ENCODE measurements around the gene LRG1.

Gene LRG1

DNA sequence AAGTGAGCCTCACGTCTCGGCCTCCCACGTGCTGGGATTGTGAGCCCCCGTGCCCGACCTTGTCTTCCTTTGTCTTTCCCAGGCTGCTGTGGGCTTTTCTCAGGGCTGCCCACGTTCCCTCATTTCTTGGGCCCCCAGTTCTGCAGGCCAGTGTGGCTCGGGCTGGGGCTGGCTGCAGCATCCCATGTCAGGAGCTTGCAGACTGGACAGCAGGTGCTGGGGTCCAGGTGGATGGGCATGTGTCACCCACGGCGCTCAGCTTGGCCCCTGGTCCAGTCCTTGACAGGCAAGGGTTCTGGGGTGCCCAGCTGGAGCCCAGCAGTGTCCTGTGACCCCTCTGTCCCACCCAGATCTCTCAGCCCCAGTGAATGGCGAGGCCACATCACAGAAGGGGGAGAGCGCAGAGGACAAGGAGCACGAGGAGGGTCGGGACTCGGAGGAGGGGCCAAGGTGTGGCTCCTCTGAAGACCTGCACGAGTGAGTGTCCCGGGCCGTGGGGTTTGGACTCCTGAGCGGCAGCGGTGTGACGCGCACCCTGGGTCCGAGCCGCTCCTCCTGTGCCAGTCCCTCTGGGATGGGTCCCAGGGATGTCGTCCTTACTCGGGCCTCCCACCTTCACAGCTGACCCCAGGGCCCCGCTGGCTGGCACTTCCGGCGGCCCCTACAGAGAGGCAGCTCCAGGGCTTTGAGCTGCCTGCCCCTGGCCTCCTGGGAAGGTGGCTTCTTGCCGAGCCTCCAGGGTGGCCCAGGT, 38.8 kb downstream of the LRG1 start:
- no peak for TF ChIP-seq FOXP2 (optimal IDR thresholded peaks at IDR 0.05; ENCODE audit: borderline replicate concordance, extremely low read depth, extremely low read length, insufficient read depth)

- TF ChIP-seq, protein P1, sequence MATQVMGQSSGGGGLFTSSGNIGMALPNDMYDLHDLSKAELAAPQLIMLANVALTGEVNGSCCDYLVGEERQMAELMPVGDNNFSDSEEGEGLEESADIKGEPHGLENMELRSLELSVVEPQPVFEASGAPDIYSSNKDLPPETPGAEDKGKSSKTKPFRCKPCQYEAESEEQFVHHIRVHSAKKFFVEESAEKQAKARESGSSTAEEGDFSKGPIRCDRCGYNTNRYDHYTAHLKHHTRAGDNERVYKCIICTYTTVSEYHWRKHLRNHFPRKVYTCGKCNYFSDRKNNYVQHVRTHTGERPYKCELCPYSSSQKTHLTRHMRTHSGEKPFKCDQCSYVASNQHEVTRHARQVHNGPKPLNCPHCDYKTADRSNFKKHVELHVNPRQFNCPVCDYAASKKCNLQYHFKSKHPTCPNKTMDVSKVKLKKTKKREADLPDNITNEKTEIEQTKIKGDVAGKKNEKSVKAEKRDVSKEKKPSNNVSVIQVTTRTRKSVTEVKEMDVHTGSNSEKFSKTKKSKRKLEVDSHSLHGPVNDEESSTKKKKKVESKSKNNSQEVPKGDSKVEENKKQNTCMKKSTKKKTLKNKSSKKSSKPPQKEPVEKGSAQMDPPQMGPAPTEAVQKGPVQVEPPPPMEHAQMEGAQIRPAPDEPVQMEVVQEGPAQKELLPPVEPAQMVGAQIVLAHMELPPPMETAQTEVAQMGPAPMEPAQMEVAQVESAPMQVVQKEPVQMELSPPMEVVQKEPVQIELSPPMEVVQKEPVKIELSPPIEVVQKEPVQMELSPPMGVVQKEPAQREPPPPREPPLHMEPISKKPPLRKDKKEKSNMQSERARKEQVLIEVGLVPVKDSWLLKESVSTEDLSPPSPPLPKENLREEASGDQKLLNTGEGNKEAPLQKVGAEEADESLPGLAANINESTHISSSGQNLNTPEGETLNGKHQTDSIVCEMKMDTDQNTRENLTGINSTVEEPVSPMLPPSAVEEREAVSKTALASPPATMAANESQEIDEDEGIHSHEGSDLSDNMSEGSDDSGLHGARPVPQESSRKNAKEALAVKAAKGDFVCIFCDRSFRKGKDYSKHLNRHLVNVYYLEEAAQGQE (IDR thresholded peaks at IDR 0.05; ENCODE audit: insufficient read depth in 1 of 2, low read depth in 2 of 2, low read length in 2 of 2) = no peak
Observed at GRCh38 chr19:4499855-4500254, 40.0 kb downstream of the LRG1 start.

DNA sequence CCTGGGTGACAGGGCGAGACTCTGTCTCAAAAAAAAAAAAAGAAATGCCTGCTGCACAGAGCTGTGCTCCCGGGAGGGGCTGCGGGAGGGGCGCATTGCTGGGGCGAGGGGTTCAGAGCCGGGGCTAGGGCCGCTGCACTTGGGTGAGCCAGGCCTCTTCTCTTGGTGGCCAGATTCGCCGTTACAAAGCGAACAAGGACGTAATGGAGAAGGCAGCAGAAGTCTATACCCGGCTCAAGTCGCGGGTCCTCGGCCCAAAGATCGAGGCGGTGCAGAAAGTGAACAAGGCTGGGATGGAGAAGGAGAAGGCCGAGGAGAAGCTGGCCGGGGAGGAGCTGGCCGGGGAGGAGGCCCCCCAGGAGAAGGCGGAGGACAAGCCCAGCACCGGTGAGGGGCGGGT, 40.5 kb downstream of the LRG1 start:
- TF ChIP-seq TAF1 (IDR thresholded peaks at IDR 0.05; ENCODE audit: borderline replicate concordance, insufficient read depth, low read length) (no peak), POLR2AphosphoS5 (IDR thresholded peaks at IDR 0.05; ENCODE audit: low read depth, low read length) (no peak), SIN3A (IDR thresholded peaks at IDR 0.05; ENCODE audit: borderline replicate concordance, insufficient read depth, low read length) (no peak), FOXP2 (optimal IDR thresholded peaks at IDR 0.05; ENCODE audit: borderline replicate concordance, extremely low read depth, extremely low read length, insufficient read depth) (no peak)
- TF ChIP-seq, protein P1 (IDR thresholded peaks at IDR 0.05; ENCODE audit: insufficient read depth in 1 of 2, low read depth in 2 of 2, low read length in 2 of 2) = no peak

- TF ChIP-seq SIN3A (IDR thresholded peaks at IDR 0.05; ENCODE audit: borderline replicate concordance, insufficient read depth, low read length) (no peak), FOXP2 (optimal IDR thresholded peaks at IDR 0.05; ENCODE audit: borderline replicate concordance, extremely low read depth, extremely low read length, insufficient read depth) (no peak)
Observed at GRCh38 chr19:4498694-4499093, 41.1 kb downstream of the LRG1 start.

DNA sequence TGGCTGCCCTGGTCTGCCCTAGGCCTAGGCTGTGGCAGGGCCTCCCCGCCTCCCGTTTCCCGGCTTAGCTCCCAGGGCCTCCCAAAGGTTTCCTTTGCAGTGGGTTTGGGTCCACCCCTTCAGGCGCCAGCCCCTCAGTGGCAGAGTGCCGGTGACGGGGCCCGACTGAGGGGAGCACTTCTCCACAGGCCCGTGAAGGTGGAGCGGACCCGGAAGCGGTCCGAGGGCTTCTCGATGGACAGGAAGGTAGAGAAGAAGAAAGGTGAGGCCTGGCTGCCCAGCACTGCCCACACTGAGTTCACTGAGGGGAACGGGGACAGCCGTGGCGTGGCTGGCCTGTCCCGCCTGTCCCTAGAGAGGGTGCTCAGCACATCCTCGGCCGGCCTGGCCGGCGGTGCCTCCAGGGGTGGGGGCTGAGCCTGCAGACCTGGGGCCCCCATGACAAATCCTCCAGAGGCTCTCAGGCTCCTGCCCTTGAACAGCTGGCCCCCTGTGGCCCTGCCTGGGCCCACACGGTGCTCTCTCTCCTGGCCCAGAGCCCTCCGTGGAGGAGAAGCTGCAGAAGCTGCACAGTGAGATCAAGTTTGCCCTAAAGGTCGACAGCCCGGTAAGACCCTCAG, 42.0 kb downstream of the LRG1 start:
- no peak for TF ChIP-seq POLR2AphosphoS5 (IDR thresholded peaks at IDR 0.05; ENCODE audit: low read depth, low read length)
- no peak for TF ChIP-seq SIN3A (IDR thresholded peaks at IDR 0.05; ENCODE audit: borderline replicate concordance, insufficient read depth, low read length)
- TF ChIP-seq TAF1 (IDR thresholded peaks at IDR 0.05; ENCODE audit: borderline replicate concordance, insufficient read depth, low read length) = no peak
- TF ChIP-seq FOXP2 (optimal IDR thresholded peaks at IDR 0.05; ENCODE audit: borderline replicate concordance, extremely low read depth, extremely low read length, insufficient read depth) = no peak
- TF ChIP-seq, protein P1 (IDR thresholded peaks at IDR 0.05; ENCODE audit: insufficient read depth in 1 of 2, low read depth in 2 of 2, low read length in 2 of 2) = no peak

GRCh38 chr19:4496304-4496703, 43.5 kb downstream of the LRG1 start:
- no peak for TF ChIP-seq TAF1 (IDR thresholded peaks at IDR 0.05; ENCODE audit: borderline replicate concordance, insufficient read depth, low read length)

GRCh38 chr19:4495471-4495870, 44.4 kb downstream of the LRG1 start:
- TF ChIP-seq SIN3A (IDR thresholded peaks at IDR 0.05; ENCODE audit: borderline replicate concordance, insufficient read depth, low read length) (no peak), FOXP2 (optimal IDR thresholded peaks at IDR 0.05; ENCODE audit: borderline replicate concordance, extremely low read depth, extremely low read length, insufficient read depth) (no peak), POLR2AphosphoS5 (IDR thresholded peaks at IDR 0.05; ENCODE audit: low read depth, low read length) (no peak), TAF1 (IDR thresholded peaks at IDR 0.05; ENCODE audit: borderline replicate concordance, insufficient read depth, low read length) (no peak)
- TF ChIP-seq, protein P1 (IDR thresholded peaks at IDR 0.05; ENCODE audit: insufficient read depth in 1 of 2, low read depth in 2 of 2, low read length in 2 of 2) = no peak

Data from PFSK-1 (cell line).